Cortex of kidney (tissue), 1 donor: ENCODE measurements around the gene RARG.

Experiments
- DNase-seq: peaks from one replicate; lab custom pipeline; 2025; lab: John Stamatoyannopoulos, UW

Gene RARG

DNA sequence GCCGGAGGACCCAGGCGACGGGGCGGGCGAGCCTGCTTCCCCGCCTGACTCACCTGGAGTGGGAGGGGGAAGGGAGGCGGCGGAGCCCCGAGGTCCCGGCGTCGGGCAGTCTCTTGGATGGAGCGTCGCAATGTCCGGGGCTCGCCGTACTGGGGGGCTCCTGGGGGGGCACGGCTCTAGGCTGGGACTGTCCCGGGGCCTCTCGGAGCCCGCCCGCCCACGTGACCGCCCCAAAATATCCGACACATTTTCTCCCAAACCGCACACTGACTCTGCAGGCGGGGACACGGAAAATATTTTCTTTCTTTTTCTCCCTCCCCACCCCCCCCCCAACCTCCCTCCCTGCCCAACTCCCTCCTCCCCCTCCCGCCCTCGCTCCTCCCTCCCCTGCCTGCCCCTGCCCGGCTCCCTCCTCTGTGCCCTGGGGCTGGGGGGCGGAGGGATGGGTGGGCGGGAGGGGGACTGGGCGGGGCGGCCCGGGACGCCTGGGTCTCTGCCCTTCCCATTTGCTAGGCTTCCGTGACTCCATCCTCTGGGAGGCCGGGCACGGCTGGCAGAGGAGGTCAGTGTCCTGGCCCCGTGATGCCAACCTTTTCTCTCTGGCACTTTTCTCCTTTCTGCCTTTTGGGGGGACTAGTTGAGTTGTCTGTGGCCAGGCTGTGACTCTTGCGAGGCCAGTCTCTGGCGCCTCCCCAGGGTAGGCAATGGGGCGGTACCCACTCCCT, at the start of gene RARG:
Gene RARG, minus strand, starts transcription at position 289 of the 725 bp plus-strand sequence. CDS start 4,664 bp downstream, outside the sequence.
- DNase-seq: no peak

DNA sequence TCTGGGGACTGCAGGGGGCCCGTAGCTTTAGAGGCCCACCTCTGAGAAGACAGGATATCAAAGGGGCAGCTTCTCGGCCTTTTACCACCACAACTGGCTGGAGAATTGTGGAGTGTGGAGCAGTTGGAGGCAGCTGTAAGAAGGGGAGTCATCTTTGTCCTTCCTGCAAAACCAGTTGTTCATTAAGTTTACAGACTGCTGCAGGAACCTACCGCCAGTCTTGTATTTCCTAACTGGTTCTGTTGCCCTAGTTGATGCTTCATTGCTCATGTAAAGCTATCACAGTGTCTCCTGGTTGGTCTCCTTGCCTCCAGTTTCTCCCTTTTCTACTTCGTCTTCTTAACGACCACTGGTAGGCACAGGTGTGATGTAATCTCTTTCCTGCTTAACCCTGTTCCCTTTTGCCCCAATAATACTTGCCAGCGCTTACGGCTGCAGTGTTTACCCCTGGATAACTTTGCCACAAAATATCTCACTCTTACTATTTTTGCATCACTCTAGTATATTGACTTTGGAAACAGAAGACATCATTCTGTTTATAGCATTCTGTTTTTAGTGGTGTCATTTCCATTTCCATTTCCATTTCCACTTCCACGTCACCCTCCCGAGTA, 48.0 kb upstream of the RARG start:
- no peak for DNase-seq

DNA sequence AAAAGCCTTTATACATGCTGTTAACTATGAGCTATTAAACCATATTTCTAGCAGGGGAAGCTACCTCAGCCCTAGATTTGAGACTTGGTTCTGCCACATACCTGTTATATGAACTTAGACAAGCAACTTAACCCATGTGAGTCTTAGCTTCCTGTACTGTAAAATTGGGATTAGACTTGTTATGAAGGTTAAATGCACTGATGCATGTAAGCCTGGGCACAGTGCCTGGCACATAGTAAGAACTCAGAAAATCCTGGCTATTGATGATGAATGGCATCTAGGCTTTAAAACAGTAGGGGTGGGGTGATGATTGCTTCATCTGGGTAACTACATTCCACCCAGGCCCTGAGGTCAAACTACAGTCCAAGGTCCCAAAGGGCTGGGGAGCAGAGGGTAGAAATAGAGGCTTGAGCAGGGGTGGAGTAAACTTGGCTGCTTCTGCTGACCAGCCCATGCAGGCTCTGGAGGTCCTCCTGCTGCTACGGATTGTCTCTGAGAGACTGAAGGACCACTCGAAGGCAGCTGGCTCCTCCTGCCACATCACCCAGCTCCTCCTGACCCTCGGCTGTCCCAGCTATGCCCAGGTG, 47.4 kb upstream of the RARG start:
- no peak for DNase-seq

DNA sequence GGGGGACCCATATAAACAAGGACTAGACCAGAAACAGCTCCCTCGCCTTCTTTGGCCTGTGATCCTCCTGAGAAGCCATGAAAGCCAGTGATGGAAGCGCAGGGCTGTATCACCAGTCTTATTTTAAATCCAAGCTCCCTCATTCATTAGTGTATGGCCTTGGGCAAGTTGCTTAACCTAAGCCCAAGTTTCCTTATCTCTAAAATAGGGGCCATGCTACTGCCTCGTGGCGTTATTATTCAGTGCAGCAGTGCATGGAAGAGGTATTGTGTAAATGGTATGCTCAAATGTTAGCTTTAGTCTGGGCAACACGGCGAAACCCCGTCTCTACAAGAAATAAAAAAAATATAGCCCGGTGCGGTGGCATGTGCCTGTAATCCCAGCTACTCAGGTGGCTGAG, 46.0 kb upstream of the RARG start:
- no peak for DNase-seq

DNA sequence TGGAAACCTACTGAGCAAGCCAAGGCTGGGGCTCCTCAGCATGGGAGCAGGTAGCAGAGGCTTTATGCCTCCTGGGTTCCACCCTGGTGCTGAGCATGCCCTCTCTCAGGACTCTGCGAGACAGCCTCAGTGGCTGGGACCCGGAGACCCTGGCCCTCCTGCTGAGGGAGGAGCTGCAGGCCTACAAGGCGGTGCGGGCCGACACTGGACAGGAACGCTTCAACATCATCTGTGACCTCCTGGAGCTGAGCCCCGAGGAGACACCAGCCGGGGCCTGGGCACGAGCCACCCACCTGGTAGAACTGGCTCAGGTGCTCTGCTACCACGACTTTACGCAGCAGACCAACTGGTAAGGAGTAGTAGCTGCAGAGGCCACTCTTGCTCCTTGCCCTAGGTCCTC, 44.5 kb upstream of the RARG start:
- no peak for DNase-seq

DNA sequence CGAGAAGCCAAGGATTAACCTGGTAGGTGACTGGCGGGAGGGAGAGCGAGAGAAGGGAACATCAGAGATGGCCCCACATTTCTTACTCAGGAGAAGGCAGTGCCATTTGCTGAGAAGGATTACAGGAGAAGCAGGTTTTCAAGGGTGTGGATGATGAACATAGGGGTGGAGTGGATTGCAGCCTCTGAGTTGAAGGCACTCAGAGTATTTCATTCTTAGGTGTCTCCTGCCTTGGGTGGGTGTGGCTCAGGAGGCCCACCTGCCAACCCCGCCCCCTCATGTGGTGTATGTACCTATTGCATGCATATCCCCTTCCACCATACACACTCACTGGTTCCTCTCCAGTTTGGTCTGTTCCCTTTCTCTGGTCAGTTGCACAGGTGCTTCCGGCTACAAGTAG, 42.4 kb upstream of the RARG start:
- no peak for DNase-seq

DNA sequence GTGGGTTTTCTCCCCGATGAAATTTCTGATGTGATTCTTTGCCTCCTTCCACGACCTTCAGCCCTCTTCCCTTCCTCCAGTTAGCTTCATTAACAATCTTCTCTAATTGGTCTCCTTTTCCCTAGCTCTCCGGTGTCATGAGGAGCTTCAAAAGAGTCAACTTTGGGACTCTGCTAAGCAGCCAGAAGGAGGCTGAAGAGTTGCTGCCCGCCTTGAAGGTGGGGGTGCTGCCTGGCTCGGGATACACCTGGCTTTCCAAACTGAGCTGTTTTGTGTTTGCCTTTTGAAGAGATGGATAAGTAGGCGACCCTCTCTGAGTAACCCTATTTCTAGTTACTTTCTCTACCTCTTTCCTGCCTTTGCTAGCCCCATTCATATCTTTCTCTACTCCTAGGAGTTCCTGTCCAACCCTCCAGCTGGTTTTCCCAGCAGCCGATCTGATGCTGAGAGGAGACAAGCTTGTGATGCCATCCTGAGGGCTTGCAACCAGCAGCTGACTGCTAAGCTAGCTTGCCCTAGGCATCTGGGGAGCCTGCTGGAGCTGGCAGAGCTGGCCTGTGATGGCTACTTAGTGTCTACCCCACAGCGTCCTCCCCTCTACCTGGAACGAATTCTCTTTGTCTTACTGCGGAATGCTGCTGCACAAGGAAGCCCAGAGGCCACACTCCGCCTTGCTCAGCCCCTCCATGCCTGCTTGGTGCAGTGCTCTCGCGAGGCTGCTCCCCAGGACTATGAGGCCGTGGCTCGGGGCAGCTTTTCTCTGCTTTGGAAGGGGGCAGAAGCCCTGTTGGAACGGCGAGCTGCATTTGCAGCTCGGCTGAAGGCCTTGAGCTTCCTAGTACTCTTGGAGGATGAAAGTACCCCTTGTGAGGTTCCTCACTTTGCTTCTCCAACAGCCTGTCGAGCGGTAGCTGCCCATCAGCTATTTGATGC, 36.9 kb upstream of the RARG start:
- DNase-seq: no peak

DNA sequence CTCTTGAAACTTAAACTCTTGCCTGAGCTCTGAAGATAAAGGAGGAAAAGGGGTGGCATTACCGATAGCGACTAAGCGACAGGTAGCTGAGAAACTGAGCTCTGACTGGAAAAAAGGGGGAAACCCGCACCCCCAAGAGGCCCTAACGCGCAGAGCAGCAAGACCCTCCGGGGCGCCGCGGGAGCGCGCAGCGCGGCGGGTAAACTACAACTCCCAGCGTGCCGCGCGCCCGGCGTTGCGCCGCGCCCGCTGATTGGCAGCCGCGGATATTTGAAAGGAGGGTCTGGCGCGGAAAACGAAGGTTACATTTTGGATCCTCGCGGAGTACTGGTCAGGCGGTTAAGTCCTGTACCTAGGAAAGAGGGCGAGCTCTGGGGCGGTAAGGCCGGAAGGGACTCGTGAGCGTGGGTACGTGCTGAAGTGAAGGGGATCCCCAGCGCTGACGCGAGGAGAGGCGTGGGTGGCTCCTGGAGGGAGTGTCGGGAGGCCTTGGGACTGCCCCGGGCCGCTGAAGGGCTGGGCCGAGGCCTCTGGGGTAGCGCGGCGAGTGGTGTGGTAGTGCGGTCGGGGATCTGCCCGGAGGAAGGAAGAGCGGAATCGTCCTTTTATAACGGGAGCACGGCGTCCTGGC, 36.1 kb upstream of the RARG start, which contains the start of gene ESPL1:
Gene ESPL1, plus strand, starts transcription at position 301 of the 631 bp plus-strand sequence. CDS start 468 bp downstream, outside the sequence.
- no peak for DNase-seq

DNA sequence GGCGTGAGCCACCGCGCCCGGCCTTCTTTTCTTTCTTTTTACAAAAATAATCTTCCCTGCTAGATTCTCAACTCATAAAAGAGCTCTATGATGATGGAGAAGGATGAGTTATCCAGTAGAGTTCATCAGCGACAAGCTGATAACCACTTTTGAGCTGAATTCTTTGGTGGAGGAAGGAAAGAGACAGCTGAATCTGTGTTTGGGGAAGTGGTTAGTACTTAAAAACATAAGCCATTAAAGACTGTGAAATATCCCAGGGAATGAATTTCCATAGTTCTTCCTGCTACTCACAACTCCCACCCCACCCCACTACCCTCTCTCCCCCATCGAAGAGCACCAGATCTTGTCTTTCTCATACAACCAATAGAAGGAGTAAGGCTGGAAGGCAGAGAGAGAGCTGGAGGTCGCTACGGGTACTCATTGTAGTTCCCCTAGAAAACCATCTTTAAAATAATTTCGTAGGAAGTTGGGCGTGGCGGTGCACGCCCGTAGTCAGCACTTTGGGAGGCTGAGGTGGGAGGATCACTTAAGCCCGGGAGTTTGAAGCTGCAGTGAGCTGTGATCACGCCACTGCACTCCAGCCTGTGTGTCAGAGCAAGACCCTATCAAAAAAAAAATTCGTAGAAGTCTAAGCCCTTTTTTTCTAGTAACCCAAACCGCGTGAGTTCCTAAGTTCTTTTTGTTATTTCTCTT, 35.4 kb upstream of the RARG start:
- DNase-seq: no peak

DNA sequence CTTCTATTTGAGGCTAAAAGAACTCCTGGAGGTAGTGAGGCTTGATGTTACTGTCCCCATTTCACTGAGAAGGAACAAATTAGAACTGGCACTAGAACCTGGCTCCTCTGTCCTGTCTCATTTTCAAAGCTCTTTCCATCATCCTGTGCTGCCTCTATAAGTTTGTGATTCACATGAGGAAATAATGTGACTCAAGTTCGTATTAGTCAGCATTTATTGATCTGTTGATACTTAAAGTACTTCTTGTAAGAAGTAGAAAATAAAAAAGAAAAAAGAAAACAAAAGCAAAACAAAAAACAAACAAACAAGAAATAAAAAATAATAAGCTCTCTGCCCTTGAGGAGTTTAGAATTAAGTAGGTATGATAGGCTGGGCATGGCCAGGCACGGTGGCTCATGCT, 33.8 kb upstream of the RARG start:
- no peak for DNase-seq

DNA sequence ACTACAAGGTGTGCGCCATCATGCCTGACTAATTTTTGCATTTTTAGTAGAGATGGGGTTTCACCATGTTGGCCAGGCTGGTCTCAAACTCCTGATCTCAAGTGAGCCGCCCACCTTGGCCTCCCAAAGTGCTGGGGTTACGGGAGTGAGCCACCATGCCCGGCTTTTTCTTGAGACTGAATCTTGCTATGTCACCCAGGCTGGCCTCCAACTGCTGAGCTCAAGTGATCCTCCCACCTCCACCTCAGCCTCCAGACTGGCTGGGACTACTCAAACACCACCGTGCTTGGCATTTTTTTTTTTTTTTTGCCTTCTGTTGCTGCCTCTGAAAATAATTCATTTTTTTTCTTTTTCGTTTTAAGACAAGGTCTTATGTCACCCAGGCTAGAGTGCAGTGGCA, 27.9 kb upstream of the RARG start:
- no peak for DNase-seq

DNA sequence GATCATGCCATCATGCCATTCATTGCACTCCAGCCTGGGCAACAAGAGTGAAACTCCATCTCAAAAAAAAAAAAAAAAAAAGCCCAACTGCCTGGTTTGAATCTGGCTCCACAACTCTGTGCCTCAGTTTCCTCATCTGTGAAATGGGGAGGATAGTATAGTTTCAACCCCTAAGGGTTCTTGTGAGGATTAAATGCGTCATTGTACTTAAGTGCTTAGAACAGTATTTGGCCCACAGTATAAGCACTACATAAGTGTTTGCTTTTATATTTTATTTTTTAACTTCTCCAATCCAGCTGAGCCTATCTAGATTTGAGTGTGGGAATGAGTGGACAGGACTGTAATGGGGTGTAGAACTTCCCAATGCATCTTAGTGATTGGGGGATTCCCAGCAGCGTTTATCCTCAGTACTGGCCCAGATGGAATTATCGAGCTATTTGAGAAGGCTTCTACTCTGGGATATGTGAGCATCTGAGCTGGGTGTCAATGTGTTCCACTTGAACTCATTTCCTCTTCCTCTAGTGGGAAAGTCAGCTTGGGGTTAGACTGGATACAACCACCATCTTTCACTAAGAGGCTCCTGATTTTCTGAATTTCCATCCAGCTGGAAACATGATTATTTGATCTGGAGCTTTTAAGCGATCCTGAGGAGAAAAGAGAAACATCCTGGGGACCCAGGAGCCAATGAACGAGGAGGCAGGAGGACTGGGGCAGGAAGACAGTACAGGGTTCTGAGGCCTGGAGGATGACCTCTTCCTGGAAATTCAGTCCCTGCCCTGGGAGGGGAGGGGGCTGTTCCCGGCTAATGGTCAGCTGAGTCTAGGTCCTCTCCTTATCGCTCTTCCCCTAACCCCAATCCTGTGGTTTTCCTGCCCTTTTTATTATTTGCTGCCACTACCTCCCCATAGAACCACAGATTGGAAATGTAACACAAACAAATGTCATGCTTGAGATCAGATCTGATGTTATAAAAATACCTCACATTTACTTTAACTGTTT, 26.8 kb upstream of the RARG start:
- DNase-seq: no peak

DNA sequence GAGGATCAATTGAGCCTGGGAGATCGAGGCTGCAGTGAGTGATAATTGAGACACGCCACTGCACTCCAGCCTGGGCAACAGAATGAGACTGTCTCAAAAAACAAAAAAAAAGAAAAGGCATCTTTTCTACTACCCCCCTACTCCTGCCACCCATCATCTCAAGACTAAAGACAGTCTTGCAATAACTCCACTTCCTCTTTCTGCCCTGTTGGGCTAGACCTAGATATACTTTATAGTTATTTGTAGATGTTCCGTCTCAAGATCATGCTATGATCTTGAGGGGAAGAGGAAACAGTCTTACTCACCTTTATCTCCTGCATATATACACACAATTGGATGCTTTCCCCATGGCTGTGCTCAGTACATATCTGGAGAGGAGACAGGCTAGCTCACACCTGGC, 24.0 kb upstream of the RARG start:
- no peak for DNase-seq

DNA sequence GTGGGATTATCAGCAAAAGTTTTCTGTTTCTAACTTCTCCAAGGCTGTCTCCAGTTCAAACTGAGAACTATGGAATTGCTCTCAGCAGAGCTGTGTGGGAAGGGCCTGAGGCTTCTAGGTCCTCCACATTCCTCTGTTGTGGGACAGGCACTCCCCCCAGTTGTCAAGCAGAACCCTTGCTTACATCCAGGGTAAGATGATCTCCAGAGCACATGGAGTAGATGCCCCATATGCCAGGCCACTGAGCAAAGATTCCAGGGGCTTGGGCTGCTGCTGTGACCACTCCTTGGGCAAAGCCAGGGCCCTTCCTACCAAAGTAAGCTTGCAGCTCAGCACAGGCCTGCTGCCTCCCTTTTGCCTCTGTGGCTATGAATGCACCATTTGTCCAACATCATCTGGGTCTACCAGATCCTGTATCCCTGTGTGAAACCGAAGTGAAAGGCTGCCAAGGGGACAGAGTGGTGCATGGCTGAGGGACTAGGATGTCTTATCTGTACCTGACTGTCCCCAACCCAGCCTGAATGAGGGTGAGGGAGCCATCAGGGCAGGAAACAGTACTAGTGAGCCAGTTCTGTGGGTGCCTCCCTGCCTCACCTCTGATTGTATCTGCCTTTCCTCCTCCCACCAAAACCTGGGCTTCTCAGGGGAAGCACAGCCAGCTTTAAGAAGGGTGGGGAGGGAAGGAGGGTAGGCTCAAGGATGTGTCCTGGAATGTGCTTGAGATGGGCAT, 23.0 kb upstream of the RARG start:
- DNase-seq: no peak

DNA sequence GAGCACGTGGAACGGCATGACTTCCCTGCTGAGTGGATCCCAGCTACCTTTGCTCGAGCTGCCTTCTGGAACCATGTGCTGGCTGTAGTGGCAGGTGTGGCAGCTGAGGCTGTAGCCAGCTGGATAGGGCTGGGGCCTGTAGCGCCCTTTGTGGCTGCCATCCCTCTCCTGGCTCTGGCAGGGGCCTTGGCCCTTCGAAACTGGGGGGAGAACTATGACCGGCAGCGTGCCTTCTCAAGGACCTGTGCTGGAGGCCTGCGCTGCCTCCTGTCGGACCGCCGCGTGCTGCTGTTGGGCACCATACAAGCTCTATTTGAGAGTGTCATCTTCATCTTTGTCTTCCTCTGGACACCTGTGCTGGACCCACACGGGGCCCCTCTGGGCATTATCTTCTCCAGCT, 21.3 kb upstream of the RARG start:
- DNase-seq: no peak

DNA sequence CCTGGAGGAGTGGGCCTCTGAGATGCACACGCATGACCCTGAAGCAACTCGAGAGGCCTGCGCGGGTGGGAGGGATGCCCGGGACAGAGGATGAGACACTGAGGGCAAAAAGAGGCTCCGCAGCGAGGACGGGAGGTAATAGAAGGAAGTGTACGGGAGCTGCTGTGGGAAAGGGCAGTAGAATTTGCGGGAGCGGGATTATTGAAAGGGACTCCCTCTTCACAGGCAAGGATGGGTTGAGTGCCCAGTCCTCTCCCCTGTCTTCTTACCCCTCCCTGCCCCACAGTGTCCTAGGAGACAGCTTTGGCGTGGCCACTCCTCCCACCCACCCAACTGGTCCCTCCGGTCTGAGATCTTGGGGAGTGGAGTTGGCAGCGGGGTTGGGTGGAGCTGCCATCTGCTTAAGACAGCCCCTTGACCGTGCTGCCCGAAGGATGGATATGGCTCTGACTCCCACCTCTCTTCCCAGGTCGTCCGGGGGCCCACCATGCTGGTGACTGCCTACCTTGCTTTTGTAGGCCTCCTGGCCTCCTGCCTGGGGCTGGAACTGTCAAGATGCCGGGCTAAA, 20.4 kb upstream of the RARG start:
- no peak for DNase-seq

DNA sequence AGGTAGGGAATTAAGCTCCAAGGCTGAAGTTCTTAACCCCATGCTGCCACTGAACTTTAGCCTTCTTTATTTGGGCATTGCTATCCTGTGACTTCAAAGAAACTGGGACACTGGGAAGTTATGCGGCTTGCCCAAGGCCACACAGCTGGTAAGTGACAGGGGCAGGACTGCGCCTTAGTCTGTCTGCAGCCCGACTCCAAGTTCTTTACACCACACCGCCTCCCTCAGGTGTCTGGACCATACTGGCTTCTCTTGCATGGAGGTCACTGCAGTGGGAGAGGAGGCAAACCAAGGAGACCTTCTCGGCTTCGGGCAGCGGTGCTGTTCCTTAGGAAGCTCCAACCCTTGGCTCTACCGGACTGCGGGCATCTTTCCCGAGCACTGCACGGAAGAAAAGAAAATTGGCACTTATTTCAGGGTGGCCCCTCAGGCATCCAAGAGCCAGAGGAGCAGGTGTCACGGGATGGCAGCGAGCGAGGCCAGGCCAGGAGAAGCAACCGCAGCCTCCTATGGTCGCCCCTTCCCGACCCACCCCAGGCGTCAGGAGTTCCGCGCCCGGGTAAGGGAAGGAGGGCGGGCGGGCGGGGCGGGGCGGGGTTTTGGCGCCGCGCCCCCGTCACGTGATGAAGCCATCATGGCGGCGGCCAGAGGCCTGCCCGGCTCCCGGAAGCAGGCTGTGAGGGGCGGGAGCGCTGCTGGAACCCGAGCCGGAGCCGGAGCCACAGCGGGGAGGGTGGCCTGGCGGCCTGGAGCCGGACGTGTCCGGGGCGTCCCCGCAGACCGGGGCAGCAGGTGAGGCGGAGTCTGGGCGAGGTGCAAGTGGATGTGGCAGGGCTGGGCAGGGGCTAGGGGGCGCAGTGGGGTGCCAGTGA, 19.7 kb upstream of the RARG start:
- DNase-seq: peak; percentile 50

DNA sequence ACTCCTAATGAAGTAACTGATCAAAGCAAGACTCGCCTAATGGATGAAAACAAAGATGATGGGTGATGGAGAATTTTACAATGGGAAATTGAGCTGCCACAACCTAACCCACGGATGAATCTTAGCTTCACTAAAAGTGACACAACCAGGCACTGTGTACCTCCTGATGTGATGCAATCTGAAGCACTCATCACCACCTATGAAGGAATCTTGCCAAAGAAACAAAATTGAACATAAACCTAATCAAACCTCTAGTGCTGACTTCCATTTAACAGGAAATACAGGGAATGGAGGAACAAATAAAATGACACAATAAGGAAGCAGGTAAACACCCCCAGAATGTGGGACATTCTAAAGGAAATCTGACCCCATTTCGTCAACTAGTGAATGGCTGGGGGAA, 13.3 kb upstream of the RARG start:
- DNase-seq: no peak
